GM18507 (cell line): Measurements from ENCODE around the gene MLH3.
"Not testable (repeated sequence)": the region's sequence is repeated elsewhere in the genome, so short reads cannot be mapped to it uniquely, and the experiment has no call there.

Source experiments
- DNase-seq: peaks from one replicate; pipeline ENCODE4 v3.0.0; 2011; ENCODE audit warnings: low read depth; ENCODE audit not compliant: insufficient read length; ENCODE audit errors: extremely low spot score
- FAIRE-seq: peaks from 2 replicates; lab custom pipeline; 2011; peaks lifted over from hg19 to GRCh38; lab: Jason Lieb, UNC

The MLH3 gene

DNA sequence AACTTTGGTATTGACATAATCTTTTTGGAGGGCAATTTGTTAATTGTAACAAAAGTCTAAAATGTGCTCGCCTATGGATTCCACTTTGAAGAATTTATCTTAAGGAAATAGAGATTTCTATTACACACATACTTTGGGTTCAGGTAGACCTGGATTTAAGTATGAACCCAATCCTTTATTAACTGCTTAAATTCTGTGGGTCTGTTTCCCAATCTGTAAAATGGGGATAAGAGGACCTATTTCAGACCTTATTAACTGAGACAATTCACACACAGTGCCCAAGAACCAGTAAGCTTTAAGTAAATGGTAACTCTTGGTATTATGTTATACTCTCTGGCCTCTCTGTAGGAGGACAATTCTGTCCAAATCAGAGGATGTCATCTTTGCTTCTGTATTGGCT lies 49.4 kb downstream of the MLH3 start:
- no peak for DNase-seq
- no peak for FAIRE-seq

DNA sequence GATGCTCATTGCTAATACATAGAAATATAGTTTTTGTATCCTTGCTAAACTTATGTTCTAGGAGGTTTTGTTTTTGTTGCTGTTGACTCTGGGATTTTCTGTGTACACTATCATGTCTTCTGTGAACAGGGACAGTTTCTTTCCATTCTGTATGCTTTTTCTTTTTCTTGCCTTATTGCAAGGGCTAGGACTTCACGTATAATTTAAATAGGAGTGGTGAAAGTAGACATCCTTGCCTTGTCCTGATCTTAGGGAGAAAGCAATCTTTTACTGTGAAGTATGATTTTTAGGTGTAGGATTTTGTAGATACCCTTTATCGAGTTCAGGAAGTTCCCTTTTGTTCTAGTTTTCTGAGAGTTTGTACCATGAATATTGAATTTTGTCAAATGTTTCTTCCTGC lies 50.0 kb downstream of the MLH3 start:
- DNase-seq = no peak
- FAIRE-seq = no peak

DNA sequence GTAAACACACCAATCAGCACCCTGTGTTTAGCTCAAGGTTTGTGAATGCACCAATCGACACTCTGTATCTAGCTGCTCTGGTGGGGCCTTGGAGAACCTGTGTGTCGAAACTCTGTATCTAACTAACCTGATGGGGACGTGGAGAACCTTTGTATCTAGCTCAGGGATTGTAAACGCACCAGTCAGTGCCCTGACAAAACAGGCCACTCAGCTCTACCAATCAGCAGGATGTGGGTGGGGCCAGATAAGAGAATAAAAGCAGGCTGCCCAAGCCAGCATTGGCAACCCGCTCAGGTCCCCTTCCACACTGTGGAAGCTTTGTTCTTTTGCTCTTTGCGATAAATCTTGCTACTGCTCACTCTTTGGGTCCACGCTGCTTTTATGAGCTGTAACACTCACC lies 55.5 kb downstream of the MLH3 start:
- DNase-seq, FAIRE-seq: not testable (repeated sequence)

DNA sequence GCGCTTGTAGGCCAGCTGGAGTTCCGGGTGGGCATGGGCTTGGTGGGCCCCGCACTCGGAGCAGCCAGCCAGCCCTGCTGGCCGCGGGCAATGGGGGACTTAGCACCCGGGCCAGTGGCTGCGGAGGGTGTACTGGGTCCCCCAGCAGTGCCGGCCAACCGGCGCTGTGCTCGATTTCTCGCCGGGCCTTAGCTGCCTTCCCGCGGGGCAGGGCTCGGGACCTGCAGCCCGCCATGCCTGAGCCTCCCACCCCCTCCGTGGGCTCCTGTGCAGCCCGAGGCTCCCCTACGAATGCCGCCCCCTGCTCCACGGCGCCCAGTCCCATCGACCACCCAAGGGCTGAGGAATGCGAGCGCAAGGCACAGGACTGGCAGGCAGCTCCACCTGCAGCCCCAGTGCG lies 57.1 kb downstream of the MLH3 start:
- not testable (repeated sequence) for FAIRE-seq, DNase-seq

DNA sequence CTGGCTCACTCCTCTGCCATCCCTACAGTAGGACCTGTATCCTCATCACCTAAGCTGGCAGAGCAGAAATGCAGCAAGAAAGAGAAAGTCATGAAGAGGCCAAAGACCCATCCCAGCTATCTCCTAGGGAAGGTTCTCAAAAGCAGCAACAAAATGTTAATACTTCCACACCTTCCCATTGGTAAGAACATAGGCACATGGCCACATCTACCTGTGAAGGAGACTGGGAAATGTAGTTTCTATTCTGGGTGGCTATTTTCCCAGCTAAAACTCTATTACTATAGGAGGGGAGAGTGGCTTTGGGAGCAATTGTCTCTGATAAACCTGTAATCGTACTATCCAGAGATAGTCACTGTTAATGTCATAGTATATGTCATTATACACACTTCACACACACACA lies 62.3 kb downstream of the MLH3 start:
- no peak for DNase-seq
- no peak for FAIRE-seq

DNA sequence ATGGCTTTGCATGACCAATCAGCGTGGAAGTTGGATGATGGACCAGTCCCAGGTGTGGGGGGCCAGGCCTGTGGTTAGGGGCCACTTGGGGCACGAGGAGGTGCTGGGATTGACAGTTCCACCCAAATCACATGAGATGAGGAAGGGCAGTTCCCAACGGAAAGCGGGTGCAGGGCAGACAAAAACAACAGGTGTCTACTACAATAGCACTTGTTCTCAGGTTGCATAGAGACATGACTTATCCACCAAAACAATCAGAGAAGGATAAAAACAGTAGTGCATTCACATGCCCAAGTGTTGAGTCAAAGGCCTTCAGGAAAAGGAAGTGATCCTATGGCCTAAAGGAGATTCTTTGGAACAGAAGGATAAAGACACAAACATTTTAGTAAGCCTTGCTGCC lies 63.1 kb downstream of the MLH3 start:
- no peak for DNase-seq
- FAIRE-seq = no peak

DNA sequence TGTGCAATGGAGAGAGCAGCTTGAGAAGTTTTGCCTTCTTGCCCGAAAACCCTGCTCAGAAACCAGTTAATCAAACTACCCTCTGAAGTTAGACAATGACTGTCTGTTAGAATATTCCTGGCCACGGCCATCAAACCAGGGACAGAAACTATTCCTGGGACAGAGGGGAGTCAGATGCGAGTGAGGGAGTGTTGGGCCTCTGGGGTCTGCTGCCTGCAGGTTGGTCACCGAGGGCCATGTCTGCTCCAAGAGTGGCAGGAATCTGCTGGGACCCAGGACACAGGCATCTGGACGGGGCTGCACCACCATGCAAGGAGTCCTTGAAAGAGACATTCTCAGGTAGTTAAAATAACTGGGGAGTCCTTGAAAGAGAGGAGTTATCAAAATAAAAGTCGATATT lies 65.5 kb downstream of the MLH3 start:
- DNase-seq = no peak
- FAIRE-seq = no peak

DNA sequence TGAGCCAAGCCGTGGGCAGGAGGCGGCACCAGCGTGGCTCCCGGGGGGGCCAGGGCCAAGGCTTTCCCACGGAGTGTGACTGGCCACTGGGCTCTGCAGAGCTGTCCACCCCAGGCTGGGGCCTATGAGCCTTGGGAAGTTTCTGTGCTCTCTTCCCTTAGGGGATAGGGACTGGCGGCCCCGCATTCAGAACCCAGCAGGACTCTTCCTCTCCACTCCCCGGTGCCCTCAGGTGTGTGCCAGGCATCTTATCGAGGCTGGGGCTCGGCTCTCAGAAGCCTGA lies 66.3 kb downstream of the MLH3 start:
- no peak for FAIRE-seq
- DNase-seq = no peak

DNA sequence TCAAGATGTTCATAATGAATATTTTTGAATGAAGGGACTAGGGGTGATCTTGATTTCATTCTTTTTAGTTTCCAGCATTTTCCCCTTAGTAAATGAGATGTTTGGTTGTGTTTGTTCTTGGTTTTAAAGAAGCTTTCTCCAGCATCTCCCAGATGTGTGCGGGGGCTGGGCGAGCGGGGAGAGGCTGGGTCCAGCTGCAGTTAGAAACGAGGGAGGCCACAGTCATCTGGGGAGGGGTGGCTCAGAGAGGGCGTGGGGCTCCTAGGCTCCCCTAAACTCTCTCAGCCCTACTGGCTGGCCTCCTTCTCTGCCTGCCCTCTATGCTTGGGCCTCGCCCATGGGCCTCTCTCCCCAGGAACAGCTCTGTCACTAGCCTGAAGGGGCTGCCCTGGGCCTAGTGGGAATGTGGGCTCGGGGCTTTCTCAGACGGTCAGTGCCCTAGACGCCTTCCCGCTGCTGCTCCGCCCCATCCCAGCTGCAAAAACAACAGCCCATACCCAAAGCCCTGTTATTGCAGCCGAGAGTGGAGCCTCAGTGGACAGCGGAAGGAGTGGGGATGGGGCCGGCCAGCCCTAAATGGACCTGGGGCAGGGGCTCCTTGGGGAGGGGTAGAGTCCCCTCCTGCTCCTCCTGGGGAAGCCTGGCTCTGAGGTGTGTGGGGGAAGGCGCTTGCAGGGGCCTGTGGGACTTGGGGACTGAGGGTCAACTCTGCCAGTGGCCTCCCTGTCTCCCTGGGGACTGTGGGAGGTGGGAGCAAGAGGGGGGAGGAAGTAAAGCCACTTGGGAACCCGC lies 66.8 kb downstream of the MLH3 start:
- FAIRE-seq (no peak), DNase-seq (no peak)

DNA sequence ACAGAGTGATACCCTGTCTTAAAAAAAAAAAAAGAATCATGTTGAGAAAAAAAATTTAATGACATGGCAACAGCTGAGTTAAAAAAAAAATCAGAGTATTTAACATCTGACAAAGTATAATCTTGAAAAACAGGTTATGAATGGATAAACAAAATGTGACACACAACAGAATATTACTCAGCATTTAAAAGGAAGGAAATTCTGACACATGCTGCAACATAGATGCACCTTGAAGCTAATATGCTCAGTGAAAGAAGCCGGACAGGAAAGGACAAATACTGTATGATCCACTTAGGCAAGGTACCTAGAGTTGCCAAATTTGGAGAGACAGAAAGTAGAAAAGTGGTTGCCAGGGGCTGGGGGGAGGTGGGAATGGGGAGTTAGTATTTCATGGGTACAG lies 67.9 kb downstream of the MLH3 start:
- FAIRE-seq = no peak
- no peak for DNase-seq

DNA sequence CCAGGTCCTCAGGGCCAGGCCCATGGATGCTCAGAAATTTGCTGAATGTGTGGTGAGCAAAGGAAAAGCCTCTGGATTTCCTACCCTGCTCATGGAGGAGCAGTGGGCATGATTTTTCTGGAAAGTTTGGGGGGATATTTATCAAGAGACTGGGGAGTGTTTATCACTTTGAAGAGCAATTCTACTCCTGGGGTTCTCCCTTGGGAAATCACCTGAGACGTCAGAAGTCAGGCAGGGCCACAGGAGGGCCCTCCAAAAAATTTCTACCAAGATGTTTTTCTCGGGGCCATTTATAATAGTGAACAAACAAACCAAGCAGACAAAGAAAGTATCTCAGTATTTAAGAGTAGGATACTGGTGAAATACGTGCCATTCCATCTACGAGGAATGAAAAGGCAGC lies 68.6 kb downstream of the MLH3 start:
- FAIRE-seq (no peak), DNase-seq (no peak)

DNA sequence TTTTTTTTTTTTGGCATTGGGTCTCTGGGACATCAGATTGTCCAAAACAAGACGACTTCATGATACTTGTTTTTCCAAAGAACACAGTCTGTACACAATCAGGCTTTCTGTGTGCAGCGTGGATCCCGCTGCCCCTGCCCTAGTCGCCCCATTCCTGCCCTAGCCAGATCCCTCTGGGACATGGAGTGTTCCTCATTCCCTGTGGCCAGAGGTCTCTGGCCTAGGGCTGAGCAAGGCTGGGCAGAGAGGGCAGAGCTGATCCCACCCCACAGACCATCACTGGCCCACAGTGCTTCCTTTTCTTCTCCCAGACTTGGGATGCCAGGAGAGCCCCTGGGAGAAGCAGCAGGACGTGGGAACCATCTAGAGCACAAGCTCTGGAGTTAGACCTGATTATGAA lies 69.4 kb downstream of the MLH3 start:
- DNase-seq (no peak), FAIRE-seq (no peak)

DNA sequence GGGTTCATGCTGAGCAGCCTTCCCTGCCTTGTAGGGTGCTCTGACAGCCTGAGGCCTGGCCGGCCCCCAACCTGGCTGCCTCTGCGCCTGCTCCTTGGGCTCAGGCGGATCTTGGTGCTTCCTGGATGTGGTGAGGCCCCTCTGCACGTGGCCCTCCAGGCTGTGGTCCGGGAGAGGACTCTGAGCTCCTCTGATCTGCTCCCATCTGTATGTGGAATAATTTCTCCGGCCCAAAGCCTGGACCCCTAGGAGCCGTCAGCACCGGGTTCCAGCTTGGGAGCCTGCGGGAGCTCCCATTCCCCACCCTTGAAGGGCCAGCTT lies 69.8 kb downstream of the MLH3 start:
- FAIRE-seq (no peak), DNase-seq (no peak)

DNA sequence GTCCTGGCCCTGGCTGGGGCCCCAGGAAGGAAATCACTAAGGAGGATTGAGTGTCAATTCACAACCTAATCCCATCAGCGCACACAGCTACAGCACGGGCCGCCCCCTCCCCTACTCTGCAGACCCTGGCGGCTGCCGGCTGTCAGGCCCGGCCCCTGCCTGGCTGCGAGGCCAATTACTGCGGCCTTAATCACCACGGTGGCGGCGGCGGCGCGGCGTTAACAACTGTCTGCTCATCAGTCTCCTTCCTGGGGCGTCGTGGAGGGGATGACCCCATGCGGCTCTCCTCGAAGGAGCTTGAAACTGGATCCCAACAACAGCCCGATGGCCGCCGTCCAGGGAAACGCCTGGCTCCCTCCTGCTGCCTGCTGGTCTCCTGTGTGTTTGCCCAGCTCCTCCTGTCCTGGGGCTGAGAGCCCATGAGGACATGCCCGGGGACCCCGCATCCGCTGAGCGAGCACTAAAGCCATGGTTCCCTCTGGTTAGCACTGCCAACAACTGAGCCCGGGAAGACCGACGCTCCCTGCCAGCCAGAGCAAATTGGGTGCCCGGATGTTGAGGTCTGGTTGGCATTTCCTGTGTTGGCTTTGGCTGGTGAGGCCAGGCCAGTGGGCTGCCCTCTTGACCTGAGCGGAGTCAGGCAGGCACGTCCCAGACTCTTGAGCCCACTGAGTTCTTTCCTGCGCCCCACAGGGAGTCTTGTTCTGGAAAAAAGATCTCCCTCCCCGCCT lies 70.4 kb downstream of the MLH3 start:
- no peak for DNase-seq
- no peak for FAIRE-seq

DNA sequence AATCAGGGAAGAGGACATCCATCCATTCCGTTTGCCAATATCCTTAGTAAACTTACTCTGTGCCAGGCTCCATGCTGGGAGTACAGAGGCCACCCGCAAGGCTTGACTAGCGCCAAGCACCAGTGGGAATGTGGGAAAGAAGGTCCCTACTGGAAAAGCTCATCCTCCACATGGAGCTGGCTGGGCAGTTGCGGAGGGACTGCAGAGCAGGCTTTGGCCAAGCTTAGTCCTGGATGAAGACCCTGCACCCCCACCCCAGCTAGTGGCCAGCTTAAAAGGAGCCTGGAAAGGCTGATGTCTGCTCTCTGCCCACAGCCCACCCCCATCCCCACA lies 70.9 kb downstream of the MLH3 start:
- no peak for FAIRE-seq
- no peak for DNase-seq

DNA sequence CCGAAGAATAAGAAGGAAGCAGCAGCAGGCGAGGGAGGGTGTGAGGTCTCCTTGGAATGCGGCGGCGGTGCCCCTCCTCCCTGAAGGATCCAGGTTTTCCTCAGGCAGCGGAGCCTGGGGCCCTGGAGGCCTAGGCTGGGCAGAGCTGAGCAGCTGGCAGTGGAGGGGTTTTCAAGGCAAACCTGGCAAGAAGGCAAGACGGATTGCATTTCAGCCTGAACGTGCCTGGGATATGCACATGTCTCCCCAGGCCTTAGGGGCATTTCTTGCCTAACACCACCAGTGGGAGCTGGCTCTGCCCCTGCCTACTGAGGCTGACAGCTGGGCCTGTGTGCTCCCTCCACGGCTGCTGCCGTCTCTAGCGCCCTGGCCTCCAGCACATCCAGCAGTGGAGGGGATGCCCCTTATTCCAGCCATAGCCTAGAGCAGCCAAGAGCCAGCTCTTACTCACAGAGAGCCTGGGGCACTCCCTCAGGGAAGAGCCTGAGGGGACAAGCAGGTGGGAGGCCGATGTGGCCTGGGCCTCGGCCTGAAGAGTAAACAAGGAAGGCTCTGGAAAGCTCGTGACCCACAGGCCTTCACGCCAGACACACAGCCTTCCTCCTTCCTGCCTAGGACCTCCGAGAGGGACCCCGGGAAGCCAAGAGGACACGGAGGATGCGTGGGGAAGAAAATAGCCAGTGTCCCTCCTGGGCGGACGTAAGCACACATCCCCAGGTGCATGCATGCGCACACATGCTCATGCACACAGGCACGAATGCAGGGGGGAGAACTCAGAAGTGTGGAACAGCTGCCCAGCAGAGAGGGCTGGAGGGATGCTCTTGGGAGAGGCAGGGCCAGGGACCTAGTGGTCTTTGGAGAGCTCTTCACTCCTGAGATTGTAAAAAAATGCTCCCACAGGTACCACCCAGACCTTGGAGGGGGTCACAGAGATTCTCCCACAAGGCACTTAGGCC lies 71.5 kb downstream of the MLH3 start:
- DNase-seq (no peak), FAIRE-seq (no peak)

DNA sequence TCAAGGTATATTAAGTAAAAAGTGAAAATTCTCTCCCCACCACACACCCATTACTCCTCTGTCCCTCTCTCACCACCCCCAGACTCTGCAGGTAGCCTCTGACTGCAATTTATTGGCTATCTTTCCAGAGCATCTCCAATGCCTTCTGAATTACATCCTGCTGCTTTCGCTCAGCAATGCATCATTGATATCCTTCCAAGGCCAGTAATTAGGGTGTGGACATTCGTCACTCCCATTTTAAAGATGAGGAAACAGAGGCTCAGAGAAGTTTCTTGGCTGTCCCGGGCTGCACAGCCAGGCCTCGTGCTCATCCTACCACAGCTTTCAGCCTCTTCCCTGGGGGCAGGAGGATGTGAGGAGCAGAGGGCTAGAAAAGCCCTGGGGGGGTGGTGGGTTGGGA lies 72.2 kb downstream of the MLH3 start:
- FAIRE-seq (no peak), DNase-seq (no peak)

DNA sequence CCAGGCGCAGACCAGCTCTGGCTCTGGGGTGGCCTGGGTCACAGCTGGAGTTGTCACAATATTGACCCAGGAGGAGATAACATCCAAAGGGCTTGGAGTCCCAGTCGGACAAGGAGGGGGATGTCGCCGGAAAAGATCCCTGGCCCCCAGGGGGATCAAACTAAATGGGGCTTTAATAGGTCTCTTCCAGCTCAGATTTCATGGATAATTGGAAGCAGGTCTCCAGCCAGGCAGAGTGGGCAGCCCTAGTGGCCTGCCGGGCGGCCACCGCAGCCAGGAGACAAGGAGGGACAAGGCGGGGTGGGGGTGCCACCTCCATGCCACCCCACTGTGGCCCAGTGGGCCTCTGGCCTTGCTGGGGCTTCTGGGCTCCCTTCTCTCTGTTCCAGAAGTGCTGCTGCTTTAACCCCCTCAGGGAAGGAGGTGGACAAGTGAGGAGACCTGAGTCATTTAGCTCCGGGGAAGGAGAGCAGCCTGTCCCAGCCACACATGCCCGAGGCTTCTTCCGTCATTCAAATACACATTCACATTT lies 72.8 kb downstream of the MLH3 start:
- DNase-seq (no peak), FAIRE-seq (no peak)

DNA sequence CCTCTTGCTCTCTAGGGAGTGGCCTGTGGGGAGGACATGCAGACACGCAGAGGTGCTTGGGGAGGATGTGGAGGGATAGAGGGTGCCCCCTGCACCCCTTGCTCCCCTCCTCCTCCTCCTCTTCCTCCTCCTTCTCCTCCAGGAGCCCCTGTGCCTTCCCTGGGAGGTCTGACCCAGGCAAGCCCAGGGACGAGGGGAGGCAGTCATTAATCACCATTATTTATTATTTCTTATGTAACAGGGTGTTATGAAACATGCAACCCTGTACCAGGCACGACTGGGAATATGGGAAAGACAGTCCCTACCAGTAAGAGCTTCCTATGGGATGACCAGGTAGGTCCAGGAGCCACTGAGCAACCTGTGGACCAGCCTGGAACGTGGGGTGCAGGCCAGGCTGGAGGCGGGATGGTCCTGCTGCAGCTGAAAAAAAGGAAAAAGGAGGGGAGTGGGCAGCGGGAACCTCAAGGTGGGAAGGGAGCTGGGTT lies 73.3 kb downstream of the MLH3 start:
- no peak for FAIRE-seq
- DNase-seq = no peak

DNA sequence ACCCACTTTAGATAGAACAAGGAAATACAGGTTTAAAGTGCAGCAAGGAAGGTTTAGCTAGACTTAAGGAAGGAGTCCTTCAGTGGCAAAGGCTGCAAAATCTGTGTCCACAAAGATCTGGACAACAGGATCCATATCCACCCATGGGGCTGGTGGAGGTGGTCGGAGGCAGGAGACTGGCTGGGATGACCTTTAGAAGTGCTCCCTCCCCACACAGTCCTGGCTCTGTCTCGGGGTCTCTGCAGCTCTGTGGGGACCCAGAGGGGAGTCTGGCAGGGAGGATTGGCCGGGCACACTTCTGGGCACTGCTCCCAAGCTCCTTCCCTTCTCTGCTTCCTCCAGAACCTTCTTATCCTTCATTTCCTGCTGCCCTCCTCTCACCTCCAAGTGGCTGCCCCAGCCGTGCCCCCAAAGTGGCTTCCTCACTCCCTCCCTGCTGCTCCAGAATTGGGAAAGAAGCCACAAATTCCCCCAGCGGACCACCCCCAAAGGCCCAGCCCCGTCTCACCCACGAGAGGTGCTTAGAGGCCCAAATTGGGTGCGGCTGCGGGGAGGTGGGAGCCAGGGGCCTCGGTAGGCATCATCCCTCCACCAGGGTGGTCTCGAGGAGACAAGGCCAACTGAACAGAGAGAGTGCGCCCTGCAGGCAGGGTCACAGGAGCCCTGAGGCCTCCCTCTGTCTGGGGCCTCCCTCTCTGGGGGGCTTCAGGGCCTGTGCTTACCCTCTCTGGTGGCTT lies 73.9 kb downstream of the MLH3 start:
- DNase-seq = no peak

More for the DNA sequence above, 73.9 kb downstream of the MLH3 start:
- no peak for FAIRE-seq
